HEK293 (cell line): Measurements from ENCODE around the gene GM2A.

ENCODE experiments used
- BCL11B ChIP-seq: fragments of 450-650 bp; formaldehyde crosslinking; IDR thresholded peaks from 2 replicates; pipeline ENCODE4 v1.5.1; 2016; ENCODE audit warnings: low read depth, missing biosample characterization, missing genetic modification characterization
- GLIS1 ChIP-seq: fragments of 450-650 bp; formaldehyde crosslinking; IDR thresholded peaks from 2 replicates; pipeline ENCODE4 v1.5.1; 2016; ENCODE audit warnings: missing biosample characterization, missing genetic modification characterization
- HOXC10 ChIP-seq: sonication (generic); formaldehyde crosslinking; IDR thresholded peaks from 2 replicates; pipeline ENCODE4 v1.8.1; 2023; ENCODE audit warnings: mild to moderate bottlenecking, missing genetic modification reagents
- HOXD13 ChIP-seq: sonication (generic); formaldehyde crosslinking; IDR thresholded peaks from 2 replicates; pipeline ENCODE4 v1.8.0; 2022; ENCODE audit warnings: missing genetic modification reagents, borderline replicate concordance
- INSM2 ChIP-seq: fragments of 450-650 bp; formaldehyde crosslinking; IDR thresholded peaks from 2 replicates; pipeline ENCODE4 v1.5.1; 2016; ENCODE audit warnings: missing biosample characterization, missing genetic modification characterization
- KLF10 ChIP-seq: fragments of 450-650 bp; IDR thresholded peaks from 2 replicates; pipeline ENCODE4 v1.5.1; 2018; ENCODE audit warnings: missing biosample characterization, mild to moderate bottlenecking, missing genetic modification characterization
- KLF16 ChIP-seq: fragments of 450-650 bp; formaldehyde crosslinking; IDR thresholded peaks from 2 replicates; pipeline ENCODE4 v1.5.1; 2017; ENCODE audit warnings: missing biosample characterization, missing genetic modification characterization
- PRDM6 ChIP-seq: fragments of 450-650 bp; formaldehyde crosslinking; IDR thresholded peaks from 2 replicates; pipeline ENCODE4 v1.5.1; 2017; ENCODE audit warnings: missing biosample characterization, missing genetic modification characterization
- SCRT2 ChIP-seq: fragments of 450-650 bp; formaldehyde crosslinking; IDR thresholded peaks from 2 replicates; pipeline ENCODE4 v1.5.1; 2016; ENCODE audit warnings: missing biosample characterization, missing genetic modification characterization
- SETDB1 ChIP-seq: IDR thresholded peaks from one replicate; pipeline ENCODE4 v1.6.1; 2017; ENCODE audit warnings: mild to moderate bottlenecking, low read length, moderate library complexity, mixed read lengths; ENCODE audit not compliant: insufficient read length
- SP7 ChIP-seq: fragments of 450-650 bp; formaldehyde crosslinking; IDR thresholded peaks from 2 replicates; pipeline ENCODE4 v1.5.1; 2016; ENCODE audit warnings: missing biosample characterization, missing genetic modification characterization
- TSHZ1 ChIP-seq: fragments of 450-650 bp; formaldehyde crosslinking; IDR thresholded peaks from 2 replicates; pipeline ENCODE4 v1.5.1; 2016; ENCODE audit warnings: missing biosample characterization, missing genetic modification characterization, borderline replicate concordance
- ZBTB17 ChIP-seq: fragments of 450-650 bp; formaldehyde crosslinking; IDR thresholded peaks from 2 replicates; pipeline ENCODE4 v1.5.1; 2016; ENCODE audit warnings: missing biosample characterization, missing genetic modification characterization
- ZBTB8A ChIP-seq: fragments of 450-650 bp; formaldehyde crosslinking; IDR thresholded peaks from 2 replicates; pipeline ENCODE4 v1.5.1; 2016; ENCODE audit warnings: missing biosample characterization, missing genetic modification characterization
- ZNF112 ChIP-seq: fragments of 450-650 bp; formaldehyde crosslinking; IDR thresholded peaks from 2 replicates; pipeline ENCODE4 v1.5.0; 2017; ENCODE audit warnings: missing biosample characterization, missing genetic modification characterization
- ZNF184 ChIP-seq: fragments of 450-650 bp; IDR thresholded peaks from 2 replicates; pipeline ENCODE4 v1.5.1; 2018; ENCODE audit warnings: missing biosample characterization, mild to moderate bottlenecking, missing genetic modification characterization
- ZNF202 ChIP-seq: fragments of 450-650 bp; formaldehyde crosslinking; IDR thresholded peaks from 2 replicates; pipeline ENCODE4 v1.5.1; 2016; ENCODE audit warnings: missing biosample characterization, missing genetic modification characterization, borderline replicate concordance
- ZNF211 ChIP-seq: fragments of 450-650 bp; formaldehyde crosslinking; IDR thresholded peaks from 2 replicates; pipeline ENCODE4 v1.5.1; 2016; ENCODE audit warnings: low read depth, missing biosample characterization, missing genetic modification characterization
- ZNF239 ChIP-seq: fragments of 450-650 bp; formaldehyde crosslinking; IDR thresholded peaks from 2 replicates; pipeline ENCODE4 v1.5.1; 2016; ENCODE audit warnings: missing biosample characterization, missing genetic modification characterization
- ZNF24 ChIP-seq: fragments of 450-650 bp; formaldehyde crosslinking; IDR thresholded peaks from 2 replicates; pipeline ENCODE4 v1.5.1; 2016; ENCODE audit warnings: missing biosample characterization, missing genetic modification characterization
- ZNF366 ChIP-seq: fragments of 450-650 bp; formaldehyde crosslinking; conservative IDR thresholded peaks from 2 replicates; pipeline ENCODE4 v1.5.1; 2016; ENCODE audit warnings: missing biosample characterization, missing genetic modification characterization
- ZNF514 ChIP-seq: fragments of 450-650 bp; formaldehyde crosslinking; IDR thresholded peaks from 2 replicates; pipeline ENCODE4 v1.5.1; 2016; ENCODE audit warnings: missing biosample characterization, missing genetic modification characterization
- ZNF521 ChIP-seq: fragments of 450-650 bp; formaldehyde crosslinking; IDR thresholded peaks from 2 replicates; pipeline ENCODE4 v1.5.1; 2017; ENCODE audit warnings: missing biosample characterization, mild to moderate bottlenecking, missing genetic modification characterization
- ZNF555 ChIP-seq: fragments of 450-650 bp; formaldehyde crosslinking; conservative IDR thresholded peaks from 2 replicates; pipeline ENCODE4 v1.5.1; 2017; ENCODE audit warnings: missing biosample characterization, mild to moderate bottlenecking, missing genetic modification characterization, inconsistent platforms
- ZNF610 ChIP-seq: fragments of 450-650 bp; formaldehyde crosslinking; IDR thresholded peaks from 2 replicates; pipeline ENCODE4 v1.5.1; 2016; ENCODE audit warnings: missing biosample characterization, missing genetic modification characterization, borderline replicate concordance
- ZNF623 ChIP-seq: fragments of 450-650 bp; formaldehyde crosslinking; IDR thresholded peaks from 2 replicates; pipeline ENCODE4 v1.5.1; 2016; ENCODE audit warnings: missing biosample characterization, missing genetic modification characterization
- ZNF629 ChIP-seq: fragments of 450-650 bp; formaldehyde crosslinking; IDR thresholded peaks from 2 replicates; pipeline ENCODE4 v1.5.1; 2017; ENCODE audit warnings: missing biosample characterization, missing genetic modification characterization
- ZNF660 ChIP-seq: fragments of 450-650 bp; IDR thresholded peaks from 2 replicates; pipeline ENCODE4 v1.5.1; 2018; ENCODE audit warnings: missing biosample characterization, mild to moderate bottlenecking, missing genetic modification characterization
- TF ChIP-seq, protein P1 (sequence below): IDR thresholded peaks from 2 replicates; pipeline ENCODE4 v1.6.1; 2011; ENCODE audit warnings: mild to moderate bottlenecking, low read depth, low read length, borderline replicate concordance
- TF ChIP-seq, protein P2 (sequence below): fragments of 450-650 bp; formaldehyde crosslinking; conservative IDR thresholded peaks from 2 replicates; pipeline ENCODE4 v1.5.1; 2016; ENCODE audit warnings: low read depth, missing biosample characterization, missing genetic modification characterization
- TF ChIP-seq, protein P3 (sequence below): fragments of 450-650 bp; formaldehyde crosslinking; IDR thresholded peaks from 2 replicates; pipeline ENCODE4 v1.5.1; 2016; ENCODE audit warnings: missing biosample characterization, missing genetic modification characterization

GM2A gene

GRCh38 chr5:151288180-151288579, 35.2 kb downstream of the GM2A start (continued):
- TF ChIP-seq ZNF623 (no peak), INSM2 (tag by site-specific recombination) (no peak), ZNF211 (tag by site-specific recombination) (no peak), ZNF184 (tag by site-specific recombination) (no peak), ZNF514 (tag by site-specific recombination) (no peak), ZBTB8A (tag by site-specific recombination) (peak; percentile 59), TSHZ1 (tag by site-specific recombination) (no peak), ZBTB17 (tag by site-specific recombination) (peak; percentile 58), ZNF610 (no peak), GLIS1 (tag by site-specific recombination) (peak; percentile 82), KLF10 (tag by site-specific recombination) (no peak), ZNF521 (tag by site-specific recombination) (no peak), ZNF660 (tag by site-specific recombination) (0 out of 2 replicates have a peak, but pooled peaks have one; percentile 44), ZNF239 (tag by site-specific recombination) (no peak), HOXD13 (no peak), SETDB1 (no peak), ZNF112 (tag by site-specific recombination) (no peak), HOXC10 (CRISPR knock-in tag) (no peak), ZNF629 (tag by site-specific recombination) (no peak), KLF16 (tag by site-specific recombination) (no peak), PRDM6 (tag by site-specific recombination) (no peak), ZNF202 (tag by site-specific recombination) (no peak), ZNF24 (tag by site-specific recombination) (no peak), SCRT2 (peak; percentile 68), BCL11B (tag by site-specific recombination) (no peak), SP7 (tag by site-specific recombination) (no peak), ZNF366 (tag by site-specific recombination) (no peak), ZNF555 (tag by site-specific recombination) (no peak)
- TF ChIP-seq, protein P1, sequence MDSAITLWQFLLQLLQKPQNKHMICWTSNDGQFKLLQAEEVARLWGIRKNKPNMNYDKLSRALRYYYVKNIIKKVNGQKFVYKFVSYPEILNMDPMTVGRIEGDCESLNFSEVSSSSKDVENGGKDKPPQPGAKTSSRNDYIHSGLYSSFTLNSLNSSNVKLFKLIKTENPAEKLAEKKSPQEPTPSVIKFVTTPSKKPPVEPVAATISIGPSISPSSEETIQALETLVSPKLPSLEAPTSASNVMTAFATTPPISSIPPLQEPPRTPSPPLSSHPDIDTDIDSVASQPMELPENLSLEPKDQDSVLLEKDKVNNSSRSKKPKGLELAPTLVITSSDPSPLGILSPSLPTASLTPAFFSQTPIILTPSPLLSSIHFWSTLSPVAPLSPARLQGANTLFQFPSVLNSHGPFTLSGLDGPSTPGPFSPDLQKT, result no peak
- TF ChIP-seq, protein P2, sequence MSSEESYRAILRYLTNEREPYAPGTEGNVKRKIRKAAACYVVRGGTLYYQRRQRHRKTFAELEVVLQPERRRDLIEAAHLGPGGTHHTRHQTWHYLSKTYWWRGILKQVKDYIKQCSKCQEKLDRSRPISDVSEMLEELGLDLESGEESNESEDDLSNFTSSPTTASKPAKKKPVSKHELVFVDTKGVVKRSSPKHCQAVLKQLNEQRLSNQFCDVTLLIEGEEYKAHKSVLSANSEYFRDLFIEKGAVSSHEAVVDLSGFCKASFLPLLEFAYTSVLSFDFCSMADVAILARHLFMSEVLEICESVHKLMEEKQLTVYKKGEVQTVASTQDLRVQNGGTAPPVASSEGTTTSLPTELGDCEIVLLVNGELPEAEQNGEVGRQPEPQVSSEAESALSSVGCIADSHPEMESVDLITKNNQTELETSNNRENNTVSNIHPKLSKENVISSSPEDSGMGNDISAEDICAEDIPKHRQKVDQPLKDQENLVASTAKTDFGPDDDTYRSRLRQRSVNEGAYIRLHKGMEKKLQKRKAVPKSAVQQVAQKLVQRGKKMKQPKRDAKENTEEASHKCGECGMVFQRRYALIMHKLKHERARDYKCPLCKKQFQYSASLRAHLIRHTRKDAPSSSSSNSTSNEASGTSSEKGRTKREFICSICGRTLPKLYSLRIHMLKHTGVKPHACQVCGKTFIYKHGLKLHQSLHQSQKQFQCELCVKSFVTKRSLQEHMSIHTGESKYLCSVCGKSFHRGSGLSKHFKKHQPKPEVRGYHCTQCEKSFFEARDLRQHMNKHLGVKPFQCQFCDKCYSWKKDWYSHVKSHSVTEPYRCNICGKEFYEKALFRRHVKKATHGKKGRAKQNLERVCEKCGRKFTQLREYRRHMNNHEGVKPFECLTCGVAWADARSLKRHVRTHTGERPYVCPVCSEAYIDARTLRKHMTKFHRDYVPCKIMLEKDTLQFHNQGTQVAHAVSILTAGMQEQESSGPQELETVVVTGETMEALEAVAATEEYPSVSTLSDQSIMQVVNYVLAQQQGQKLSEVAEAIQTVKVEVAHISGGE, result no peak
- TF ChIP-seq, protein P3, sequence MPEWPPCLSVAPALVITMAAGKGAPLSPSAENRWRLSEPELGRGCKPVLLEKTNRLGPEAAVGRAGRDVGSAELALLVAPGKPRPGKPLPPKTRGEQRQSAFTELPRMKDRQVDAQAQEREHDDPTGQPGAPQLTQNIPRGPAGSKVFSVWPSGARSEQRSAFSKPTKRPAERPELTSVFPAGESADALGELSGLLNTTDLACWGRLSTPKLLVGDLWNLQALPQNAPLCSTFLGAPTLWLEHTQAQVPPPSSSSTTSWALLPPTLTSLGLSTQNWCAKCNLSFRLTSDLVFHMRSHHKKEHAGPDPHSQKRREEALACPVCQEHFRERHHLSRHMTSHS (tag by site-specific recombination), result no peak
